Heart left ventricle (tissue), 13 donors: ENCODE data around the gene CLN3.

Experiments used
- CTCF ChIP-seq, 12 donors: fragments of 200-600 bp; sonication (generic) in 4 of 12; IDR thresholded peaks; one replicate each; pipeline versions ENCODE4 v1.5.0 to v1.8.0; 2018 to 2022; ENCODE audit warnings: antibody characterized with exemption in 12 of 12, mild to moderate bottlenecking in 5 of 12
- POLR2A ChIP-seq, 2 donors: fragments of 450-650 bp; IDR thresholded peaks; one replicate each; pipeline ENCODE4 v1.6.1; 2017; ENCODE audit warnings: antibody characterized with exemption in 2 of 2, mild to moderate bottlenecking in 2 of 2, moderate library complexity in 2 of 2
- donor health status: ischemic (EF 13 %, LVEDD 7.1; RV severe dilation, severe dysfunction).
- donor health status: DM: no; HTN: yes; CAD: no.
- donor health status: DM: no; HTN: no; CAD: no.
- donor health status: ischemic (EF 25% LVEDD 6.9; RV normal size, moderate dysfunction).
- donor health status: ischemic (EF 25% LVEDD 5.7; RV mildly dilated, moderate dysfunction).
- donor health status: ischemic (EF 35%, LVEDD 5.7; RV mildly dilated, moderate dysfunction).
- donor health status: nonischemic (EF 11% LVEDD 7.7; RV severe dilation, severe dysfunction).
- donor health status: DM: yes; HTN: yes; CAD: no.
- donor health status: PGD.
- donor health status: ischemic (EF 29% LVEDD 5.4; RV normal size, mild dysfunction).
- donor health status: nonischemic (EF 23%, LVEDD 6.1; RV moderate dilation, normal function).

DNA sequence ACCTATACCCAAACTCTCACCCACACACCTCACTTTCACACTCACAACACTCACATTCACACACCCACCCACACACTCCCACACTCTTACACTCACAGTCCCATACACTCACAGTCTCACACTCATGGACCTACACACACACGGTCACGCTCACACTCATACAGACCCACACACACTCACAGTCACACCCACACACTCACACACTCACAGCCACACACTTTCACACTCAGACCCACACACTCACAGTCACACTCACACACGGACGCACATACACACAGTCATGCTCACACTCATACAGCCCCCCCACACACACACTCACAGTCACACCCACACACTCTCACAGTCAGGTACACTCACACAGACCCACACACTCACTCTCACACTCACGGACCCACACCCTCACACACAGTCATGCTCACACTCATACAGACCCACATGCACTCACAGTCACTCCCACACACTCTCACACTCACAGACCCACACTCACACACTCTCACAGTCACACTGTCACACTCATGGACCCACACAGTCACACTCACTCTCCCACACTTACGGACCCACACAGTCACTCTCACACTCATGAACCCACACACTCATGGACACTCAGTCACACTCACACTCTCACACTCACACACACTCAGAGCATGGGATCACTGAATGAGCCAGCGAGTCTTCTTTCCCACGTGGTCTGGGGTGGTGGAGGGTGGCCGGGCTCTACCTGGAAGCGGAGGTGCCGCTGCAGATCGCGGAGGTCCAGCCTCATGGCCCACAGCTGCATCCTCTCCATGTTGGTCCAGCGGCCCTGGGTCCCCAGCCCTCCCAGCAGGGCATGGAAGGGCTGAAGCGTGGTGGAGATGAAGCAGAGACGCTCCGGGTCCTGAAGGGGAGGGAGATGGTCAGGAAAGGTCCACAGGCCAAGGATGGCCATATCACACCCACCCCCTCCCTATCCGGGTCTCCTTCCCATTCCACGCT is 9.7 kb upstream of the CLN3 start:
- TF ChIP-seq CTCF (IDR thresholded peaks at IDR 0.05): no peak
- no peak for TF ChIP-seq POLR2A (IDR thresholded peaks at IDR 0.05)
